ENCODE data around the gene ALG6.
A peak's percentile ranks its signal among the peaks of the same experiment; 100 is the strongest.
"Not testable (repeated sequence)": the region's sequence is repeated elsewhere in the genome, so short reads cannot be mapped to it uniquely, and the experiment has no call there.

ALG6 gene

DNA sequence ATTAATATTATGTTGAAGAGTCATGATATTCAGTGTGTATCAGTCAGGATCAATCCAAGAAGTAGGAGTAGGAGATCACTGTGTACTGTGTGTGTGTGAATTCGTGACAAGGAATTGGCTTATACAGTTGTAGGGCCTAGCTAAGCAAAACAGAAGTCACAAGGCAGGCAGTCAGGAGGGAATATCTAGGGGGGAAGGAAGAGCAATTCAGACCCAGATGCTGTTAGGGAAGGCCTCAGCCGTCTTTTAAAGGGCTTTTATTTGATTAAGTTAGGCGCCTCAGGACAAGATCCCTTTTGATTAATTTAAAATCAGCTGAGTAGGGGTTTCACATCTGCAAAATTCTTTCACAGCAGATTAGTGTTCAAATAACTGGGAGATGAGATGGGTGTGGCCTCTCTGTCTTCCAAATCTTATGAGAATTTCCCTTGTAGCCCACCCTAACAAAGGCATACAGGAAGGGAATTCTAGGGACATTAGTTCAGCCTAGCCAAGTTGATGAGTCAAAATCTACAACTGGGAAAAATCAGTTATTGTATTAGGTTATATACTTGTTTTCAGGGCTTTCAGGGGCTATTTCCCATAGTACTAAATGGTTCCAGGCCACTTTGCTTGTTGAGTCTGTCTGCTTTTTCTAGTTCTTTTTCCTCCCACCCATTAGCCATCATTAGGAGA is 47.4 kb downstream of the ALG6 start:
- no peak for DNase-seq (ENCODE audit: low spot score)

DNA sequence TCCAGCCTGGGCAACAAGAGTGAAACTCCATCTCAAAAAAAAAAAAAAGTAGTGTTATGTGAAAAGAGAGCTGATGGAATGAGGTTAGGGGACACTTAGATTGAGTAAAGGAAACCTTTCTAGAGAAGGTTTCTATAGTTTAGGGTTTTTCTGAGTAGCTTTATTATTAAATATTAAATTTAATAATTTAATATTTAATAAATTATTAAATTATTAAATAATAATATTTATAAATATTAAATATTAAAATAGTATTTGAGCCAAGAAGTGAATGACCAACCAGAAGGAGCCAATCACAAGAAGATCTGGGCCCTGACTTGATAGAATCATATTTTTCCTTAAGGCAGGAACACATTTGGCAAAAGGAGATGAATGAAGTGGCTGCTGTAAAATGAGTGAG is 50.7 kb downstream of the ALG6 start:
- no peak for DNase-seq (ENCODE audit: low spot score)

DNA sequence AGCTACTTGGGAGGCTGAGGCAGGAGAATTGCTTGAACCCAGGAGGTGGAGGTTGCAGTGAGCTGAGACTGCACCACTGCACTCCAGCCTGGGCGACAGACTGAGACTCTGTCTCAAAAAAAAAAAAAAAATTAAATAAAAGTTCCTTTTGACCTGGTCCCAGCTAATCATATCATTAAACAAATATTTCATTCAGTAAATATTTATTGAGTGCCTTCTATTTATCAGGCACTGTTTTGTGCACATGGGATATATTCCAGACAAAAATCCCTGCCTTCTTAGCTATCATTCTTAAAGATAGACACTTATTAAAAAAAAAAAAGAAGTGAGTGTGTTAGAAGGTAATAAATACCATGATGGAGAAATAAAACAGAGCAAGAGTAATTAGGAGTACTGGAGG is 53.3 kb downstream of the ALG6 start:
- not testable (repeated sequence) for DNase-seq (ENCODE audit: low spot score)

DNA sequence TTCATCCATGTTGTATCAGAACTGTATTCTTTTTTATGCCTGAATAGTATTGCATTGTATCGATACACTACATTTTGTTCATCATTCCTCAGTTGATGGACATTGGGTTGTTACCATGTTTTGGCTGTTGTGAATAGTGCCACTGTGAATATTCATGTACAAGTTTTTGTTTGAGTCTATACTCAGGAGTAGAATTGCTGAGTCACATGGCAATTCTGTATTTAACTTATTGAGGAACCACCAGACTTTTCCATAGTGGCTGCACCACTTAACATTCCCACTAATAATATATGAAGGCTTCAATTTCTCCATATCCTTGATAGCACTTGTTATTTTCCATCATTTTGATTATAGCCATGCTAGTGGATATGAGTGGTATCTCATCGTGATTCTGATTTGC is 56.2 kb downstream of the ALG6 start:
- DNase-seq (ENCODE audit: low spot score): no peak

DNA sequence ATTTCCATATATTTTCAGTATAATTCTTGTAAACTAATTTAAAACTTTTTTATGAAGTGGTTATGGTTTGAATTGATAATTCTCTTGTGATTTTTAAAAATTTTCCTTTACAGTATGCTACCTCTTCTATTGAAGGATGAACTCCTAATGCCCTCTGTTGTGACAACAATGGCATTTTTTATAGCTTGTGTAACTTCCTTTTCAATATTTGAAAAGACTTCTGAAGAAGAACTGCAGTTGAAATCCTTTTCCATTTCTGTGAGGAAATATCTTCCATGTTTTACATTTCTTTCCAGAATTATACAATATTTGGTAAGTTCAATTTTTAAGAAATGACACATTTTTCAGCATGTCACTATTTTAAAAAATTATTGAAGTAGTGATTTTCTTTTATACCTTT is 61.4 kb downstream of the ALG6 start:
- DNase-seq (ENCODE audit: low spot score): no peak

DNA sequence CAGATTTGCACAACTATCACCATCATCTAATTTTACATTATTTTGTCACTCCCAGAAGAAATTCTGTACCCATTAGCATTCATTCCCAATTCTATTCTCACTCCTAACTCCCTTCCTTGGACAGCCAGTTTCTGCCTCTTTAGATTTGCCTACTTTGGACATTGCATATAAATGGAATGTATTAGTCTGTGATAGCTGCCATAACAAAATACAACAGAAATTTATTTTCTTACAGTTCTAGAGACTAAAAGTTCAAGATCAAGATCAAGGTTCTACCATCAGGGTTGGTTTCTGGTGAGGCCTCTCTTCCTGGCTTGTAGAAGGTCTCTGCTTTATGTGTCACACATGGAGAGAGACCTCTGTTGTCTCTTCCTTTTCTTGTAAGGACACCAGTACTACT is 61.9 kb downstream of the ALG6 start:
- DNase-seq (ENCODE audit: low spot score): no peak

DNA sequence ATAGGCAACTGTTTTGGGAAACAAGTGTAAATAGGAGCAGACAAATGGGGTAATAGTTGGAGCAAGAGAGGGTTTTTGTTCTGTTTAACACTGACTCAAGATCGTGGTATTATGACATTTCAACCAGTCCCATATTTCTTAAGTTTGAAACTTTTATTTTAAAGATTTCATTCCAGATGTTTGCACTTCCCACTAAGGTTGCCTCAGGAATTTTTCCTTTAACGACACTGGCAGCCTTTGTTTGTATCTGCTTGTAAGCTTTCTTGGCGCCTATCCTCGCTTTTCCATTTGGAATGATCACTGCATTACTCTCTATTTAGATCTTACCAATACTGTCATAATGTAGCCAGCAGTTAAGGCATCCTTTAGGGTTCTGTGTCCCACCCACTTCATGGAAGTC is 67.7 kb downstream of the ALG6 start:
- DNase-seq (ENCODE audit: low spot score): no peak

DNA sequence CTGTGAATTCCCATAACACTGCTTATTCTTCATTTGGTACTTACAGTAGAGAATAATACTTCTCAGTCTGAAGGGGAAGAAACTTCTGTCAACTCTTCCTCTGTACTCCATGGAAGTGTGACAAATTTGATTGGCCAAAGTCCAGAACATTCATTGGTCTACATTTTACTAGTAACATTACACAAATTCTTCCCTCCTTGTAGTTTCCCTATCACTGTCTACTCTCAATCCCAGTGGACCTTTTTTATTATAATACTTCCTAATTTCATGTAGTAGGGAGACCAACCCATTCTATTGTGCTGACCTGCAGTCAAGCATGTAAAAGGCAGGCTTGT is 74.7 kb downstream of the ALG6 start:
- no peak for DNase-seq (ENCODE audit: low spot score)

DNA sequence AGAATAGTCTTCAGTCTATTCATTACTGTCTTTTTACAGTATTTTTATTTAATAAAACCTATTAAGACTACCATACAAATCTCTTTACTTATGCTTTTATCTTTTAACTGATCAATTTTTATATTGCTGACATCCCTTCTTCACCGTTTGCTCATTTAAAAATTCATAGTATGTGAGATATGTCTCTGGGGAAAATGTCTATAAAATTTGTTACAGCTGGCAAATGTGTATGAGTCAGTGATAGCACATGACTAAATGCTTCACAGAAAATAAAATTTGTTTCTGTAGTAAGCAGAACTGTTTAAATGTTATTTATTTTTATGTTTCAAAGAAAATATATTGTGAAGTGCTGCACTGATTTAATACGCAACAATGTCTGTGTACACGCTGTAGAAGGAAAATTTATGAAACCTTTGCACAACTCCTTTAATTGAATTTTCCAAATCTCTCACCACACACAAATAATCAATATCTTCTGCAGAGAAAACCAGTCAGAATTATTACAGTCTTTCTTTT is 81.4 kb downstream of the ALG6 start:
- no peak for DNase-seq (ENCODE audit: low spot score)

DNA sequence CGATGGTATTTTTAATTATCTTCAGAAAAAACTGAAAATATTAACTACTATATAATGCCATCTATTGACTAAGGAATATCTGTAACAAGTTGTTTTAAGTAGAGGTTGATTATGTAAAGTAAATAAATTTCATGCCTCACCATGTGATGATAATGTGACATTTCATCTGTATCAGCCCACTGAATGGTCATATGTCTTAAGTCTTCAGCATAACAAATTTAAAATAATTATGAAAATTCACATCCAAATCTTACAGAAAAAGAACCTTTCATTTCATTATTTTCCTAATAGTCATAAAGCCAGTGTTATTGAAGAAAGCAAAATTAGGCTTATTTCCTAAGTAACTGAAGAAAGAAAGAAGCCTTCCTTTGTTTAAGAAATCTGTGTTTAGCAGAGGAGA is 83.0 kb downstream of the ALG6 start:
- no peak for DNase-seq (ENCODE audit: low spot score)

DNA sequence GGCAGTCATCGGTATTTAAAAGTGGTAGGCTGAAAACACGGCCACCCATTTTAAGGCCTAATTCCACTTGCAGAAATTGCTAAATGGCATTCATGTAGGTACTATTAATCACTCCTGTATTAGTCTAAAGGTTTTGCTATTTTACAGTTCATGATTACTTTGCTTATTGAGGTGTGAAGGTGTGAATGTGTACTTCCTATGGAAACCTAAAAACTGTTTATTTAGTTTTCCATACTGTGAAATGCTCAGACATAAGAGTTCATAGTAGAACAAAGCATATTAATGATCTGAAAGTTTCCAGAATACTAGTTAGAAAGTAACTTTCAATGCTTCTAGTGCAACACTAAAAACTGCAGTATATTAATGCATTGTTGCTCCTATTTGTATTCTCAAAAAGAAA is 85.8 kb downstream of the ALG6 start:
- no peak for DNase-seq (ENCODE audit: low spot score)

DNA sequence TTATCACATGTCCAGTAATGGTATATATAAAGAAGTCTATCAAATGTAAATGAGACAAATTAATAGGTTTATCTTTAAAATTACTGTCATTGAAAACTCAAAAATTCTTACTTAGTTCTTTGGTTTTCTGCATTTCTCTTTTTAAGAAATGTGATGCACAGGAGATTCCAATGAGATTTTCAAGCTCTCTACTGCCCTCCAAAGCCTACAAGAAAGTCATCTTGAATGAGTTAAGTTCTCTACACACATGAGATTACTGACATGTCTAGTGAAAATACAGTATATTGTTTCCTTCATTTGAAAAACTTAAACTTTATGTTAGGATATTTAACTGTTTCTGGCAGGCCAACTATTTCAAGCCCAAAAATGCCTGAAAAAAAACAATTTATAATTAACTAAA is 86.8 kb downstream of the ALG6 start:
- DNase-seq (ENCODE audit: low spot score): peak; percentile 63

DNA sequence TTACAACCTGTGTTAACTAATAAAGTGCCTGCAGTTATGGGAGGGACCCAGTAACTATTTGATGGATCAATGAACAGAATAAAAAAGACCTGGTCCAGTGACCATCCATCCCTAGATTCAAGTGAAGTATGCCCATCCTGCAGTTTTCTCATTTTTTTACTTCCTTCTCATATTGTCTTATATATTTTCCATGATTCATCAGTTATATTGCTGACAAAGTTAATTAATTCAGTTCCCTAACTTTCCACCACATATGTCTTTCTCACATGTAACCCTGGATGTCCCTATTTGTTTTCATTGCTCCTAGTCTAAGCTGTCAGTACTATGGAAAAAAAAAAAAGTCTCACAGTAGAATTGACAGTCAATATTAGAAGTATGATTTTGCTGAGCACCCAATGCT is 91.3 kb downstream of the ALG6 start:
- no peak for DNase-seq (ENCODE audit: low spot score)

DNA sequence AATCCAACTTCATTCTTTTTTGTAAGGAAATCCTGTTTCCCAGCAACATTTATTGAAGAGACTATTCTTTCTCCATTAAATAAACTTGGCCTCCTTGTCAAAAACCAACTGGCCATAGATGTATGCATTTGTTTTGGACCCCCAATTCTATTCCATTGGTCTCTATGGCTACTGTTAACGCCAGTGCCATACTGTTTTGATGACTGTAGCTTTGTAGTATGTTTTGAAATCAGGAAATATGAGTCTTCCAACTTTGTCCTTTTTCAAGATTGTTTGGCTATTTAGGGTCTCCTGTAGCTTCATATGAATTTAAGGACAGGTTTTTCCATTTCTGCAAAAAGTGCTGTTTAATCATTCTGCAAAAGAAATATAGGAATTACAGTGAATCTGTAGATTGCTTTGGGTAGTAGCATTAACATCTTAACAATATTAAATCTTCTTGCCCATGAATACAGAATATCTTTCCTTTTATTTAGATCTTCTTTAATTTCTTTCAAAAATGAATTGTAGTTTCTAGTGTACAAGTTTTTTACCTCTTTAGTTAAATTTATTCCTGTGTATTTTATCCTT is 94.3 kb downstream of the ALG6 start:
- DNase-seq (ENCODE audit: low spot score): no peak

DNA sequence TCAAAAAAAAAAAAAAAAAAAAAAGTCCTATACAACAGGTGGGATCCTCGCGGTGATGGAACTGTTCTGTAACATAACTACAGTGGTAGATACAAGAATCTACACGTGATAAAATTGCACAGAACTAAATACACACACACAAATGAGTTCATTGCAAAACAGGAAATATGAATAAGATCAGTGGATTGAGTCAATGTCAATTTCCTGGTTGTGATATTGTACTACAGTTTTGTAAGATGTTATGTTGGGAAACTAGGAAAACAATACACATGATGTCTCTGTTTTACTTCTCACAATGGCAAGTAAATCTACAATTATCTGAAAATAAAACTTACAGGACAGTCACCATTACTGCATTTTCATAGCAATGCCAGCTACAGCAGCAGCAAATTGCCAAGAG is 95.8 kb downstream of the ALG6 start:
- DNase-seq (ENCODE audit: low spot score): peak; percentile 17

DNA sequence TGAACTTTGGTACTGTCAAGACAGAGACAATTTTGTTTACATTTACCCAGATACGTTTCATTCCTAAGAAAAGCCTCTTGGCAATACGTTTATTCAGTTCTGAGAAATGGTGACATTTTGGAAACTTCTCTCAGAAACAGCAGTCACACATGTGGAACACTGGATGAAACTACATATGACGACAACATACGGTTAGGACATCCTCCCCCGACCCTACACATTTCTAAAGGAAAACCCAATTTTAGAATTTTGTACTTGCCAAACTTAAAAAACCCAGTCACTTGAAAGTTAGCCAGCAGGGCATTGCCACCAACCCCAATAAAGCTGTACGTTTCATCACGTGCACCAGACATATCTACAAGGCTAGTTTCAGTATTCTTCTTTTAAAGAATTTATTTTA is 98.8 kb downstream of the ALG6 start:
- DNase-seq (ENCODE audit: low spot score): no peak

DNA sequence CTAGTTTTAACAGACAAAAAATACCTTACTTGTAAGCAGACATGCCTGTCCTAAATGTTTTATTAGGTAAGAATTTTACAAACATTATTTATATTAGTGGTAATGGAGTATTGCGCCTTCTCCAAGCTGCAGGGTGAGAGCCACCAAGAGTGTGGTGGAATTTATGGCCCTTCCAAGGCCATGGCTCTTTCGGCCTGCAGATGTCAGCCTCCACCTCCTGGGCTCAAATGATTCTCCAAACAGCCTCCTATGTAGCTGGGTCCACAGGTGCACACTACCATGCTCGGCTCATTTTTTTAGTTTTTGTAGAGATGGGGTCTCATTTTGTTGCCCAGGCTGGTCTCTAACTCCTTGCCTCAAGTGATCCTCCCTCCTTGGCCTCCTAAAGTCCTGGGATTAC is 99.3 kb downstream of the ALG6 start:
- no peak for DNase-seq (ENCODE audit: low spot score)

DNA sequence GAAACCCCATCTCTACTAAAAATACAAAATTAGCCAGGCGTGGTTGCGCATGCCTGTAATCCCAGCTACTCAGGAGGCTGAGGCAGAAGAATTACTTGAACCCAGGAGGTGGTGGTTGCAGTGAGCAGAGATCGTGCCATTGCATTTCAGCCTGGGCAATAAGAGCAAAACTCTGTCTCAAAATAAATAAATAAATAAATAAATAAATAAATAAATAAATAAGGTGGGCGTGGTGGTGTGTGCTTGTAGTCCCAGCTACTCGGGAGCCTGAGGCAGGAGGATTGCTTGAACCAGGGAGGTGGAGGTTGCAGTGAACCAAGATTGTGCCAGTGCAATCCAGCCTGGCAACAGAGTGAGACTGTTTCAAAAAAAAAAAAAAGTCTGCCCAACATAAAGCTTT is 101.3 kb downstream of the ALG6 start:
- DNase-seq (ENCODE audit: low spot score): not testable (repeated sequence)

DNA sequence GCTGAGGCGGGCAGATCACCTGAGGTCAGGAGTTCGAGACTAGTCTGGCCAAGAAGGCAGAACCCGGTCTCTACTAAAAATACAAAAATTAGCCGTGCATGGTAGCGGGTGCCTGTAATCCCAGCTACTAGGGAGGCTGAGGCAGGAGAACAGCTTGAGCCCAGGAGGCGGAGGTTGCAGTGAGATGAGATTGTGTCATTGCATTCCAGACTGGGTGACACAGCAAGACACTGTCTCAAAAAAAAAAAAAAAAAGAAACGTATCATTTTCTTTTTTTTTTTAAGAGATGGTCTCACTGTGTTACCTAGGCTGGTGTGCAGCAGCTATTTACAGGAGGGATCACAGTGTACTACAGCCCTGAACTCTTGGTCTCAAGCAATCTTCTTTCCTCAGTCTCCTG is 108.3 kb downstream of the ALG6 start:
- no peak for DNase-seq (ENCODE audit: low spot score)

DNA sequence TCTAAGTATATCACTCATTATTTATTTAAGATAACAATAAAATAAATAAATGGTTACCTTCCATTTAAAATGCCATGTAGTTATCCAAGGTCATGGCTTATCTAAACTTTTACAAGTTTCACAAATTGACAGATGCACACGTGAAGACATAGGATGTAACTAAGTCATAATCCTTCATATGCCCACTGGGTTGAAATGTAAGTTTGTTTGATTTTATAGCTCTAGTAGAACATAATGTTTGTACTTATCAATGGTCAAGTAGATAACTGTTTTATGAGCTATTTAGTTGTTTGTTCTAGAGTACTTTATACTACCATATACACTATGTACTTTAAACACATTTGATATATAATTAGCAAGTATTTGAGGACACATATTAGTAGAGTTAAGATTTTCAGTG is 112.6 kb downstream of the ALG6 start:
- DNase-seq (ENCODE audit: low spot score): no peak

DNA sequence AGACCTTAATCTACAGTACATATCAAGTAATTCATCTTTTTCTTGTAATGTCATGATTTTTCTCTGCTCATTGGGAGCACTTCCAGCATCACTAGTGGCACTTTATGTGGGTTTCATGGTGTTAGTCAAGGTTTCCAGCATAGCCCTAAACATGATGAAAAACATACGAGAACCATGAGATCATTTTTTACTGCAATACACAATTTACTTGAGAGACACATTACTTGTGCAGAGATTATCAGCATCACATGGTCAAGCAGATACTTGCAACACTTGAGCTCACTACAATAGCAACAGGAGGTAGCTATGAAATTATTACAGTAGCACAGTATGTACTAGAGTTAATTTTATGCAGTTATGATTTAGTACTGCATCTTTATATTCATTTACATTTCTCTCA is 119.2 kb downstream of the ALG6 start:
- DNase-seq (ENCODE audit: low spot score): no peak

DNA sequence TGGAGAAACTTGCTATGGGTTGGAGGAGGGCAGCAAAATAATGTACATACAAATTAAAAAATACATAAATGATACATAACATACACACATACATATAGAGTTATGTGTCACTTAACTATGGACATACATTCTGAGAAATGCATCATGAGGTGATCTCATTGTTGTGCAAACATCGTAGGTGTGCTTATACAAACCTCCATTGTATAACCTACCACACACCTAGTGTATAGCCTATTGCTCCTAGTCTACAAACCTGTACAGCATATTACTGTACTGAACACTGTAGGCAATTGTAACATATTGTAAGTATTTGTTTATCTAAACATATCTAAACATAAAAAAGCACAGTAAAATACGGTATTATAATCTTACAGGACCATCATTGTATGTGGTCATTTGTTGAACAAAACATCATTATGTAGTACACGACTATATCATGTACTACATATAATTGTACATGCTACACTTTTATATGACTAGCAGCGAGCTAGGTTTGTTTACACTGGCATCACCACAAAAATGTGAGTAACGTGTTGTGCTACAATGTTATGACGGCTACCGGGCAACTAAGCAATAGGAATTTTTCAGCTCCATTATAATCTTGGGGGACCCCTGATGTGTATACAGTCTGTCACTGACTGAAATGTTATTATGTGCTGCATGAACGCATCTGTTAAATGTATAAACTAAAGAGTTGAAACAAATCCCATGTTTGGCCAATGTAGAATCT is 120.1 kb downstream of the ALG6 start:
- DNase-seq (ENCODE audit: low spot score): no peak
